Esophagus muscularis mucosa (tissue), 3 donors: ENCODE results near the gene DENND1B.

Experiments used
- CTCF ChIP-seq, 3 experiments: fragments of 200-600 bp in 2 of 3; fragments of 450-650 bp in 1 of 3; sonication (generic) in 2 of 3; IDR thresholded peaks; one replicate each; pipeline ENCODE4 v1.5.1; 2017 to 2019; ENCODE audit warnings: antibody characterized with exemption in 3 of 3, mild to moderate bottlenecking in 2 of 3, moderate library complexity in 1 of 3
- POLR2A ChIP-seq: fragments of 450-650 bp; IDR thresholded peaks from one replicate; pipeline ENCODE4 v1.6.1; 2017; ENCODE audit warnings: antibody characterized with exemption, moderate library complexity, mild to moderate bottlenecking, low read depth

GRCh38 chr1:197674286-197674685 is 101.0 kb downstream of the DENND1B start:
- TF ChIP-seq CTCF (IDR thresholded peaks at IDR 0.05) (no peak), POLR2A (no peak)
